Measurements from ENCODE around the gene LRRC4C.

DNA sequence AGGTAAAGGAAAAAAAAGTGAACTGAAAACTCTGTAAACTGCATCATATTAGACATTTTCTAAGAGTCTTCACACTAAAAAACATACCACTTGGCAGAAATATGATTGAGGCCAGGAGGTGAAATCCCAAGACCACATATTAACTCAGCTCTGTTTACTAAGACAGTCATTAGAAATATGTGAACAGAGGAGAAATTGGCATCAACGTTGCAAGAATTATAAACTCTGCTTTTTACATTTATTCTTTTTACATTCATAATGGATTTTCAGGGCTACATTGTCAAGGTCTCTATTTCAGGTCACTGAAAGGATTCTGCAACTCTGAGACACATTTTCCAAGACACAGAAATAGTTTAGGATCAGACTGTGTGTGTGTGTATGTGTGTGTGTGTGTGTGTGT lies 1364.0 kb downstream of the LRRC4C start:
- TF ChIP-seq, protein P1, sequence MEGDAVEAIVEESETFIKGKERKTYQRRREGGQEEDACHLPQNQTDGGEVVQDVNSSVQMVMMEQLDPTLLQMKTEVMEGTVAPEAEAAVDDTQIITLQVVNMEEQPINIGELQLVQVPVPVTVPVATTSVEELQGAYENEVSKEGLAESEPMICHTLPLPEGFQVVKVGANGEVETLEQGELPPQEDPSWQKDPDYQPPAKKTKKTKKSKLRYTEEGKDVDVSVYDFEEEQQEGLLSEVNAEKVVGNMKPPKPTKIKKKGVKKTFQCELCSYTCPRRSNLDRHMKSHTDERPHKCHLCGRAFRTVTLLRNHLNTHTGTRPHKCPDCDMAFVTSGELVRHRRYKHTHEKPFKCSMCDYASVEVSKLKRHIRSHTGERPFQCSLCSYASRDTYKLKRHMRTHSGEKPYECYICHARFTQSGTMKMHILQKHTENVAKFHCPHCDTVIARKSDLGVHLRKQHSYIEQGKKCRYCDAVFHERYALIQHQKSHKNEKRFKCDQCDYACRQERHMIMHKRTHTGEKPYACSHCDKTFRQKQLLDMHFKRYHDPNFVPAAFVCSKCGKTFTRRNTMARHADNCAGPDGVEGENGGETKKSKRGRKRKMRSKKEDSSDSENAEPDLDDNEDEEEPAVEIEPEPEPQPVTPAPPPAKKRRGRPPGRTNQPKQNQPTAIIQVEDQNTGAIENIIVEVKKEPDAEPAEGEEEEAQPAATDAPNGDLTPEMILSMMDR (IDR thresholded peaks at IDR 0.05) = no peak
- no peak for TF ChIP-seq POLR2A (IDR thresholded peaks at IDR 0.05)
